ENCODE data around the gene GTPBP1. TPM values are rescaled to one million over a fixed set of nuclear protein-coding genes. Genes with fewer than 3 reads are reported as not detected.

GTPBP1 gene
- total RNA-seq, result 57.7 TPM

DNA sequence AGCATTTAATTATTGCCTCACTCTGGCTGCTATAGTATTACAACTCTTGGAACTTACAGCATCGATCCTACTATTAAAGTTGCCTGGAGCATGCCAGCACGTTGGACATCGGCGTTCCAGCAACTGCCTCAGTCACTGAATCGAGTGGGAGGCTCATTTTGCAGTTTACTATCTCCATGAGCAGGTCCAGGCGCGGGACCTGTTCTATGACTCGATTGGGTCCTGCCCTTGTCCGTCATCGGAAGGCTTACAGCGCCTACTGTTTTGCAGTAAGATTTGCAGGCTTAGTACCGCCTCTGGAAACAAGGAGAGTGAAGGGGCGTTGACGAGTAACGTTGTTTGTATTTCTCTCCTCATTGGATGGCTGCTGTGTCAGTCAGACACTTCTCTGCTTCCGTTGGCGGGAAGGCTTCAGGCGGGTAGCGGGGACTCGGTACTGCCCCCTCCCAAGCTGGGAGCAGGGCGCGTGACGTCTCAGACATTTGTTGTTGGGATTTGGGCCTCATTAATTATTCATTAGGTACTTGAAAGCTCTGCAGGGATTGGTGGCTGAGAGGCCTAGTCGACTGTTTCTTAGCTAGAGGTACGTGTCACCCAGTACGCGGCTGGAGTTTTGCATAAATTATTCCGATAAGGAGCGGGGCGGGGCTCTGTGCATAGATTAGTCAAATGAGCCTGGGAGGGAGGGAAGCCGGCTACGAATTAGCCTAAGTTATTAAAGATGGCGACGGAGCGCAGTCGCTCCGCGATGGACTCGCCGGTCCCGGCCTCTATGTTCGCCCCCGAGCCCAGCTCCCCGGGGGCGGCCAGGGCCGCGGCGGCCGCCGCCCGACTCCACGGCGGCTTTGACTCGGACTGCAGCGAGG, at the start of gene GTPBP1:
GTPBP1 (plus strand) TSS at position 710 of the 866 bp plus-strand sequence; CDS start at position 722, 12 bp downstream.

DNA sequence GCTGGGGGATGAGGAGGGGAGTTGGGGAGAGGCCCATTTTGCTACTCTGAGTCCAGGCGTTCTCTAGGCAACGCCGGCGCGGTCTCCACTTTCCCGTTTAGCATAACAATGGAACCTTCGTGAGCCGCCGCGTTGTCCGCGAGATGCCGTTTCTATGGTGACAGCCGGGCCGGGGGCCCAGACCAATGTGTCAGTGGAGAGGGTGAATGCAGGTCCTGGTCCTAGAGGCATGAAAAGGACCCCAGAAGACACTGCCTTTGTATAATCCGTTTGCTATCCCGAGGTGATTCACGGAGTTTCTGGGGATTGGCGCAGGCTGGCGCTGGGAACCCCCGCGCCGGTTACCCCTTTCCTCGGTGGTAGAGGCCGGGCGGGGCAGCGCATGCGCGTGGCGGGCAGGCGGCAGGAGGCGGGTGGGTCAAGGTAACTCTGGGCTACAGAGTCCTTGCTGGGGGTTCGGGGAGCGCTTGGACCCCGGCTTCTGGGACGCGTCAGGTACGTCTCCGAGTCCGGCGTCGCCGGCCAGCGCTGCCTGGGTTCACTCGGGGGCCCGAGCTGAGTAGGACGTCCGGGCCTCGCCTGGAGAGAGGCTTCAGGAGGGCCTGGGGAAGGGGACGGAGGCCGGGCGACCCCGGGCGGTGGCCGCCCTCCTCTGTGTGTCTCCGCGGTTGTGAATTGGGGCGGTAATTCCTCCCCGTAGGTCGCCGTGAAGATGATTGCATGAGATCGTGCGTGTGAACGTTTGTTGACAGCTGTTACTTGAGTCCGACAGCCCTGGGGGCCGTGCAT, 49.3 kb upstream of the GTPBP1 start, which contains the start of the genes CBY1 and FAM227A:
CBY1 (plus strand) TSS at position 383 of the 789 bp plus-strand sequence. CDS start 11,417 bp downstream, outside the sequence.
FAM227A (minus strand) TSS at position 137 of the 789 bp plus-strand sequence. CDS start 6,224 bp downstream, outside the sequence.

GRCh38 chr22:38681582-38682335, 24.0 kb upstream of the GTPBP1 start, which contains the start of gene TOMM22:
TSS of gene TOMM22 (plus strand) at chr22:38681957. CDS start at chr22:38681979, 22 bp downstream.

GRCh38 chr22:38700789-38701628, 4.7 kb upstream of the GTPBP1 start, which contains the start of gene JOSD1:
TSS of gene JOSD1 (minus strand) at chr22:38700943. CDS start at chr22:38699987, 956 bp downstream.

GRCh38 chr22:38755911-38756532, 50.3 kb downstream of the GTPBP1 start, which contains the start of gene SUN2:
TSS of gene SUN2 (minus strand) at chr22:38755998. CDS start at chr22:38752628, 3,370 bp downstream.

Small RNAs within 50 kb of the gene (small RNA-seq; reads per million reads assigned to genes)
- not detected for gene AL021707.8 (ENCODE audit: low replicate concordance)

Other genes with a start within 250 kb of the GTPBP1 start
- gene KDELR3, start 237.8 kb upstream of the GTPBP1 start, total RNA-seq, result 10.0 TPM
- gene DDX17, start 199.6 kb upstream of the GTPBP1 start, total RNA-seq, result 1,686 TPM
- gene DMC1, start 135.8 kb upstream of the GTPBP1 start, total RNA-seq, result 2.9 TPM
- gene FAM227A, start 49.6 kb upstream of the GTPBP1 start, total RNA-seq, result 9.8 TPM
- 24.6 TPM for gene CBY1, start 49.3 kb upstream of the GTPBP1 start, total RNA-seq
- gene TOMM22, start 24.0 kb upstream of the GTPBP1 start, total RNA-seq, result 41.5 TPM
- 41.7 TPM for gene JOSD1, start 5.0 kb upstream of the GTPBP1 start, total RNA-seq
- gene SUN2, start 50.1 kb downstream of the GTPBP1 start, total RNA-seq, result 101 TPM
- gene DNAL4, start 88.2 kb downstream of the GTPBP1 start, total RNA-seq, result 25.4 TPM
- gene NPTXR, start 138.1 kb downstream of the GTPBP1 start, total RNA-seq, result 6.9 TPM
- 33.5 TPM for gene CBX6, start 166.3 kb downstream of the GTPBP1 start, total RNA-seq